GM20000 (cell line): Measurements from ENCODE around the gene FAM169A.
A peak's percentile ranks its signal among the peaks of the same experiment; 100 is the strongest.
"Not testable (repeated sequence)": the region's sequence is repeated elsewhere in the genome, so short reads cannot be mapped to it uniquely, and the experiment has no call there.

Experiments
- DNase-seq: peaks from one replicate; pipeline ENCODE4 v3.0.0; 2012; ENCODE audit warnings: low spot score
- CTCF ChIP-seq: IDR thresholded peaks from 2 replicates; pipeline ENCODE4 v1.5.1; 2012; ENCODE audit warnings: mild to moderate bottlenecking, control low read depth; ENCODE audit errors: extremely low read depth, missing control alignments

The FAM169A gene

DNA sequence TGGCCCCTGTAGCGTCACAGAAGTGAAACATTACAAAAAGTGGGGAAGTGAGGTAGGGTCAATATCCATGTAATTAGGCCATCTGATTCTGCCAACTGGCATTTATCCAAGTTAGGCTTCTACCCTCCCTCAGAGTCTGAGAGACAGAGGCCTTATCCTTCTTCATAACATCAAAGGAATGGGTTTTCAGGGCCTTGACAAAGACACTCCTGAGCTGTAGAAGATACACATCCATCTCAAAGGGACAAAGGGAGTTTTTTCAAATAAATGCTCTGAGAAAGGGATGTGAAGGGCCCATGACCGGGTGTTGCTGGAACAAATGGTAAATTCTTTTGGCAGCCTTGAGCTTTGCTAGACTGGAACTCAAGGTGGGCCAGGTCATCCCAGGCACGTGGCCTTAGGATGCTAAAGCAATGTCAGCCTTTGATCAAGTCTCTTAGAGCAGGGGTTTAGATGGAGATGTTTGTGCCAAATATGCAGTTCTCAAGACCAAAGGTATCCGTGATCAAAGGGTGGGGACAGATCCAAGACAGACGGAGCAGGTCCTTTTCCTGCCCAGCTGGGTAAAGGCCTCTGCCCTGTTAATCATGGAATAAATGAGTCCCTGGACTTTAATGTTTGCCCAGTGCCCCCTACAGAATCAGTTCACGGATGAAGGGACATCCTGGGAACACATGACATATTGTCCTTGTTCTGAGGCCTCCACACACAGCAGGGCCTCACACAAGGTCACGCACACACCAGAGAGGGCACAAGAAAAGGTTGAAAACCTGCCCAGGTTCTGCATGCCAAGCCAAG, 10.0 kb upstream of the FAM169A start:
- DNase-seq, result no peak

DNA sequence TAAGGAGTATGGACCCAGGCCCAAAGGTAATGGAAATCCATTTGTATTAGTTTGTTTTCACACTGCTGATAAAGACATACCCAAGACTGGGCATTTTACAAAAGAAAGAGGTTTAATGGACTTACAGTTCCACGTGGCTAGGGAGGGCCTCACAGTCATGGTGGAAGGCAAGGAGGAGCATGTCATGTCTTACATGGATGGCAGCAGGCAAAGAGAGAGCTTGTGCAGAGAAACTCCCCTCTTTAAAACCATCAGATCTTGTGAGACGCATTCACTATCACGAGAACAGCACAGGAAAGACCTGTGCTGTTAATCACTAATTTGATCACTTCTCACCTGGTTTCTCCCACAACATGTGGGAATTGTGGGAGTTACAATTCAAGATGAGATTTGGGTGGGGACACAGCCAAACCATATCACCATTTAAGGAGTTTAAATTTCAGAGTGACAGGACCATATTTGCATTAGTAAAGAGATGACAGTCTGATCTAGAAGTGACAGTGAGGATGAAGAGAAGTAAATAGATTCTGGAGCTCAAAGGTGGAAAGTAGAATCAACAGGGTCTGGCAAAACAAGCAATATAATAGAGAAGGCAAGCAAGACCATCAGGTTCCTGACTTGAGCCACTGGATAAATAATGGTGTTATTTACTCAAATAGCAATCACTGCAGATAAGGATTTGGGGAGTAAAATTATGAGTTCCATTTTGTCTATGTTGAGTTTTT, 7.5 kb upstream of the FAM169A start:
- no peak for TF ChIP-seq CTCF
- DNase-seq, result no peak

More for the DNA sequence above, 10.0 kb upstream of the FAM169A start:
- no peak for TF ChIP-seq CTCF

GRCh38 chr5:74870299-74871067, 4.3 kb upstream of the FAM169A start:
- DNase-seq, result no peak
- TF ChIP-seq CTCF, result no peak

GRCh38 chr5:74869414-74869813, 3.2 kb upstream of the FAM169A start:
- not testable (repeated sequence) for DNase-seq

- TF ChIP-seq CTCF, result no peak
- peak; percentile 22 for DNase-seq
These were observed 492 bp upstream of the FAM169A start for GRCh38 chr5:74866596-74867162.

DNA sequence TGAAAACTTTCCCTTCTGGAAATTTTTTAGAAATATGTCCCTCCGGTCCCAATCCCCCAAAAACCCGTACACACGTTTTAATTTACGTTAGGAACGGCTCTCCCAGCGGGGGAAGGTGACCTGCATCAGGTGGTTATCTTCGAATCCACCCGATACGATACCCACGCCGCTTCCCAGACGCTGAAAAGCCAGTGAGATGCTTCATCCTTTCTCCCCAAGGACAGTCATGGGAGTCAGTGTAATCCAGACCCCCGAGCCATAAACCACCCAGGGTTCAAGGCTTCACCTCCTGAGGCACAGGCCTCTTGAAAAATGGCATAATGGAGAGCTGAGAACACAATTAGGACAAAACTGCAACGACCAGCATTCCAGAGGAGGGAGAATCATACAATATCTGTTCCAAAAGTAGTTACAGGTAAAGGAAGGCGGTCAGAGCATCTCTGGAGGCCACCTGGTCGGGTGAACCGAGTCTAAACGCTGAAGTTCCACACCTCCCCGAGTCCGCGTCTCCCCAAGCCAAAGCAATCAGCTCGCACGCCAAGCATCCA, 857 bp downstream of the FAM169A start:
- DNase-seq, result peak; percentile 30

More for the DNA sequence above, 857 bp downstream of the FAM169A start:
- no peak for TF ChIP-seq CTCF
